ENCODE data around the gene VPS51.

DNA sequence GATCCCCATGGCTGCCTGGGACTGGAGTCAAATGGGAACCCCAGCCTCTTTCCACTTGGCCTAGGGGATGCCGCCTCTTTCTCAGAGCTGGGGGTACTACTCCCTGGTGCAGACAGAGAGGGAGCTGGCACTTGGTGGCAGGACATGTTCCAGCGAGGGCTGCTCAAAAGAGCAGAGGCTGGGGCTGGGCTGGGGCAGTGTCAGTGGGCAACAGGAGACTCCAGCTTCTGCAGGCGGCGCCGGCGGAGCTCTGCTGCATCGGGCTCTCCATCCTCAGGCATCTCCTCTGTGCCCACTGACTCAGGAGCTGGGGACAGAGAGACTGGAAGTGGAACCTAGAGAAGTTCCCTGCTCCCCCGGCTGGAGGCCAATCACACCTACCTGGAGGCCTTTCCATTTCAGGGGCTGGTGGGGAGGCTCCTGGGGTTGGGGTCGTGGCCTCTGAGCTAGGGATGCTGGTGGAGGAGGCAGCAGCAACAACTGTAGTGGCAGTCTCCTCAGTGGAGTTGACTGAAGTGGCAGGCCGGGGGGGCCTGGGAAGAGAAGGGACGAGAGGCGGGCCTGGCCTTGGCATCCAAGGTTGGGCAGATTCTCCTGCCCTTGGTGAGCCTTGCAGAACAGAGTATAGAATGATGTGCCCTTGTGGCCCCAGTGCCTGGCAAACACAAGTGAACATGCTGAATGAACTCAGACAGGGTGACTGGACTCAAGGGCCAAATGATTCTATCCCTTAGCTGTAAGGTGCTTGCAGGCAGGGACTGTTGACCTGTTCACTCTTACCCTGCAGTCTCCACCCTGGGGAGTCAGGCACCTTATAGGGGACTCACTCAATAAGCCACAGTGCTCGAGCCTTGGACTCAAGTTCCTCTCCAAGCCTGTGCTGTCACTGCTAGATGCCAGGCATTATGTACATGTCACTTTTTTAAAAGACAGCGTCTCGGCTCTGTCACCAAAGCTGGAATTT lies 32.5 kb downstream of the VPS51 start:
- TF ChIP-seq, protein P1, sequence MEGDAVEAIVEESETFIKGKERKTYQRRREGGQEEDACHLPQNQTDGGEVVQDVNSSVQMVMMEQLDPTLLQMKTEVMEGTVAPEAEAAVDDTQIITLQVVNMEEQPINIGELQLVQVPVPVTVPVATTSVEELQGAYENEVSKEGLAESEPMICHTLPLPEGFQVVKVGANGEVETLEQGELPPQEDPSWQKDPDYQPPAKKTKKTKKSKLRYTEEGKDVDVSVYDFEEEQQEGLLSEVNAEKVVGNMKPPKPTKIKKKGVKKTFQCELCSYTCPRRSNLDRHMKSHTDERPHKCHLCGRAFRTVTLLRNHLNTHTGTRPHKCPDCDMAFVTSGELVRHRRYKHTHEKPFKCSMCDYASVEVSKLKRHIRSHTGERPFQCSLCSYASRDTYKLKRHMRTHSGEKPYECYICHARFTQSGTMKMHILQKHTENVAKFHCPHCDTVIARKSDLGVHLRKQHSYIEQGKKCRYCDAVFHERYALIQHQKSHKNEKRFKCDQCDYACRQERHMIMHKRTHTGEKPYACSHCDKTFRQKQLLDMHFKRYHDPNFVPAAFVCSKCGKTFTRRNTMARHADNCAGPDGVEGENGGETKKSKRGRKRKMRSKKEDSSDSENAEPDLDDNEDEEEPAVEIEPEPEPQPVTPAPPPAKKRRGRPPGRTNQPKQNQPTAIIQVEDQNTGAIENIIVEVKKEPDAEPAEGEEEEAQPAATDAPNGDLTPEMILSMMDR (conservative IDR thresholded peaks at IDR 0.05; ENCODE audit: low read depth, low read length) = no peak
- TF ChIP-seq MAZ (IDR thresholded peaks at IDR 0.05; ENCODE audit: borderline replicate concordance, low read depth, low read length) = no peak
- no peak for TF ChIP-seq SMC3 (IDR thresholded peaks at IDR 0.05; ENCODE audit: low read depth, low read length)
- no peak for TF ChIP-seq POLR2A (IDR thresholded peaks at IDR 0.05; ENCODE audit: low read depth, low read length)
- TF ChIP-seq RAD21 (IDR thresholded peaks at IDR 0.05; ENCODE audit: low read length) = no peak
- TF ChIP-seq FOS (IDR thresholded peaks at IDR 0.05; ENCODE audit: low read depth, low read length) = no peak
- TF ChIP-seq MAFK (IDR thresholded peaks at IDR 0.05; ENCODE audit: low read depth, low read length) = no peak
- TF ChIP-seq CEBPB (IDR thresholded peaks at IDR 0.05; ENCODE audit: low read depth, low read length) = no peak
- no peak for TF ChIP-seq MXI1 (IDR thresholded peaks at IDR 0.05; ENCODE audit: borderline replicate concordance, low read depth, low read length)
- TF ChIP-seq RFX5 (IDR thresholded peaks at IDR 0.05; ENCODE audit: low read depth, low read length) = no peak

All from IMR-90 (cell line).